ENCODE data around the gene ARL3.

GRCh38 chr10:102743588-102744373 lies 29.6 kb upstream of the ARL3 start, which contains the start of gene WBP1L:
- TF ChIP-seq CTCF (IDR thresholded peaks at IDR 0.05) = no peak
- TF ChIP-seq POLR2A (IDR thresholded peaks at IDR 0.05) = peak in 1 of 2 donors; percentile 52

All from lower leg skin (tissue), 3 donors.